ENCODE data around the gene PAK6.

Gene PAK6

DNA sequence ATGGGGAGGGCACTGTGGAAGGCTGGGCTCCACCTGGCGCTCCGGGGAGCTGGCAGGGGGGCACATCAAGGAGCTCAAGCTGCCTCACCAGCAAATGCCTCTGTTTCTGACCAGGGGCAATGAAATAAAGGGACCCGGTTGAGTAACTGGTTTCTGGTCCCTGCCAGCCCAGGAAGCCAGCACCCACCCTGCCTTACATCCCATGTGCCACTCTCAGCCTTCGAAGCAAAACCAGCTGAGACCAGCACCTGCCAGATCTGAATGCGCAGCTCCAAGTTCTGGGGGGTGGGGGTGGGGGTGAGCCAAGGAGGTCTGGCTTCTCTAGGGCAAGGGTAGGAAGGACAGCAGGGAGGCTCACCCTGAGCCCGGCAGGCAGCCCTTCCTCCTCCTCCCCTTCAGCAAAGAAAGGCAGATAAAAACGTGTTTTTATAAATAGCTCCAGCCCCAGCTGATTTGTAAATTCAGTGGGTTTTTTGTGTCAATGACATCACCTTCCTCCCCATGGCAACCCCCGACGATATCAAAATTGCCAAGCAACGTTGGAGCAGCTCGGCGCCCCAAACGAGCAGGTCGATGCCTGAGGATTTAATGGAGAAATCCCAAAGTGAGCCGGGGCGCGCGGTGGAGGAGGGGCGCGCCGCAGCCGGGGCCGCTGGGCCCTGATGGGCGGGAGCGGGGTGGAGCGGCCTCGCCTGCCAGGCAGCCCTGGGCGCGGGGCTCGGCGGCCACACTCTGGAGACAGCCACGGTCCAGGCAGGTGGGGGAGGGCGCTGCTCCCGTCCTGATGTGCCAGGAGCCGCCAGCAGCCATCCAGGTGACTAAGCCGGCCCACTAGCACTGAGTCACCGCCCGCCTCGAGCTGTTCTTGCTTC lies at the start of gene PAK6:
Gene PAK6, plus strand, starts transcription at position 532 of the 872 bp plus-strand sequence. CDS start 25,723 bp downstream, outside the sequence.
- DNase-seq (ENCODE audit: insufficient read length, low spot score) (peak; percentile 94), FAIRE-seq (no peak)
- TF ChIP-seq POLR2A (IDR thresholded peaks at IDR 0.05; ENCODE audit: low read depth, low read length) = no peak

DNA sequence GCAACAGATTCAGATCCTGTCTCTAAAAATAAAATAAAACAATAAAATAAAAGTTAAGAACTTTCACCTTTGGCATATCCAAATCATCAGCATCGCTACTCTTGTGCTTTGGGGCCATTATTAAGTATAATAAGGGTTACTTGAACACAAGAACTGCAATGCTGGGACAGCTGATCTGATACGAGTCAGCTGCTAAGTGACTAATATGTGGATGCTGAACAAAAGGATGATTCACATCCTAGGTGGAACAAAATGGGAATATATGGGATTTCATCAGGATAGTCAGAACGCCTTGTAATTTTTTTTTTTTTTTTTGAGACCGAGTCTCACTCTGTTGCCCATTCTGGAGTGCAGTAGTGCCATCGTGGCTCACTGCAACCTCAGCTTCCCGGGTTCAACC lies 48.3 kb upstream of the PAK6 start:
- FAIRE-seq (peak; percentile 92), DNase-seq (ENCODE audit: insufficient read length, low spot score) (peak; percentile 49)
- no peak for TF ChIP-seq POLR2A (IDR thresholded peaks at IDR 0.05; ENCODE audit: low read depth, low read length)

DNA sequence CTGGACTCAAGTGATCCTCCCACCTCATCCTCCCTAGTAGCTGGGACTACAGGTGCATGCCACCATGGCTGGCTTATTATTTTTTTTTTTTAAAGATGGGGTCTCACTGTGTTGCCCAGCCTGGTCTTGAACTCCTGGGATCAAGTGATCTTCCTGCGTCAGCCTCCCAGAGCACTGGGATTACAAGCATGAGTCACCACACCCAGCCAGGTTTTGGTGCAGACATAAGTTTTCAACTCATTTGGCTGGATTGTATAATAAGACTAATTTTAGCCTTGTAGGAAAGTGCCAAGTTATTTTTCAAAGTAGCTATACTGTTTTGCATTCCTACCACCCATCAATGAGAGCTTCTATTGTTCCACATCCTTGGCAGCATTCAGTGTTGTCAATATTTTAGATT lies 45.9 kb upstream of the PAK6 start:
- DNase-seq (ENCODE audit: insufficient read length, low spot score) (no peak), FAIRE-seq (peak; percentile 91)
- no peak for TF ChIP-seq POLR2A (IDR thresholded peaks at IDR 0.05; ENCODE audit: low read depth, low read length)

DNA sequence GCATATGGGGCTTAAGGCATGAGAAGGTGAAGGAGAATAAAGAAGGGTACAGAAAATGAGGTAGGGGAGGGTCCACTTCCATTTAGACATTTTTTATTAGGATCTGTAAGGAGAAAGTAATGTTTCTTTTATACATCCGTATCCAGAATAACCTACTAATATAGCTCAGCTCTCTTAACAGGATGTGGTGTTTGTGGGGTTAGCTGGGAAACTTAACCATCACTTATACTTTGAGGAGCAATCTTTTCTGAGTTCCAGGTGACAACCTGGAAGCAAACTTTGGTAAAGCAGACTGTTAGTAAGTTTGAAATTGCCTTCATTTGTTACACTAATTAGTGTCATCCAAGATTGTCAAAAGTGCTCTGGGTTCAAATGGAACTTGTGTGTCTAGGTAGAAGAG lies 41.4 kb upstream of the PAK6 start:
- no peak for TF ChIP-seq POLR2A (IDR thresholded peaks at IDR 0.05; ENCODE audit: low read depth, low read length)
- FAIRE-seq (no peak), DNase-seq (ENCODE audit: insufficient read length, low spot score) (no peak)

DNA sequence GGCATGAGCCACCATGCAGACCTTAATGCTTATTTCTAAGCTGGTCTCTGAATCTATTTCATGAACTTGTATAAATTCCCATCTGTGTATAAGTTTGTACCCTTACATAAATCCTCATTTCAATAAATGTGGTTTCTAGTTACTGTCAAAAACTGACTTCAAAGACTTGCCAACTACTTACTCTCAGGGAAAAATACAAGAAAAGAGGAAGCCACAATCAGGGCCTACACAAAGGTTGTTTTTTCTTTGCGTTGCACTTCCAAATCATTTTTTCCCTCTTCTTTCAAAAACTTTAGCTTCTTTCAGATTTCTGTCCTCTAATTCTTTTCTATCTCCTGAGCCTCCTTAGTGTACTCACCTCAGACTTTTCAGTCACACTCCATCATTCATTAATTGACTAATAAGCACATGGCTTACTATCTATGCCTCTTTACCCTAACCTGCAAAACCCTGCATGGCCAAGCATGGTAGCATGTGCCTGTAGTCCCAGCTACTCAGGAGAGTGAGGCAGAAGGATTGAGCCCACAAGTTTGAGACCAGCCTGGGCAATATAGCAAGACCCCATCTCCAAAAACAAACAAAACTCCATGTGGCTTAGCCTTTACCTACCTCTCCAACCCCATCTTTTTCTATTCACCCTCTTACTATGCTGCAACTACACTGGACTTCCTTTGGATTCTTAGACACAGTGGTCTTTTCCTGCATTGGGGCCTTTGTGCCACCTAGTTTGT lies 40.3 kb upstream of the PAK6 start:
- FAIRE-seq = no peak
- no peak for DNase-seq (ENCODE audit: insufficient read length, low spot score)
- TF ChIP-seq POLR2A (IDR thresholded peaks at IDR 0.05; ENCODE audit: low read depth, low read length) = no peak

DNA sequence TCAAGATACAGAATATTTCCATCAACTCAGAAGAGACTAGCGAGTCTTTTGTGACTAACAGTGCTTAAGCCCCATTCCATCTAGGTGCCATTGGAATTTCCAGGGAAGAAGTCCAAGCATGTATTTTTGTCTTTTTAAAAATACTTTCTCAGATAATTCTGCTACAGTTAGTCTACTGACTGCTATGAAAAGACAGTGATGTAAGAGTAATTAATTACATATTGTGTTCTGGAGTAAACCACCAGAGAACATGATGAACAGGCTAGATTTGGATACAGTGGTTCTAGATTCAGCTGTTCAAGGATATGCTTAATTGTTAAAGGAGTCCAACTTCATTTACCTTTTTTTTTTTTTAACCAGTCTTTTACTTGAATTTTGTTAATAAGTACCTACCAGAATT lies 34.8 kb upstream of the PAK6 start:
- FAIRE-seq = no peak
- no peak for TF ChIP-seq POLR2A (IDR thresholded peaks at IDR 0.05; ENCODE audit: low read depth, low read length)

DNA sequence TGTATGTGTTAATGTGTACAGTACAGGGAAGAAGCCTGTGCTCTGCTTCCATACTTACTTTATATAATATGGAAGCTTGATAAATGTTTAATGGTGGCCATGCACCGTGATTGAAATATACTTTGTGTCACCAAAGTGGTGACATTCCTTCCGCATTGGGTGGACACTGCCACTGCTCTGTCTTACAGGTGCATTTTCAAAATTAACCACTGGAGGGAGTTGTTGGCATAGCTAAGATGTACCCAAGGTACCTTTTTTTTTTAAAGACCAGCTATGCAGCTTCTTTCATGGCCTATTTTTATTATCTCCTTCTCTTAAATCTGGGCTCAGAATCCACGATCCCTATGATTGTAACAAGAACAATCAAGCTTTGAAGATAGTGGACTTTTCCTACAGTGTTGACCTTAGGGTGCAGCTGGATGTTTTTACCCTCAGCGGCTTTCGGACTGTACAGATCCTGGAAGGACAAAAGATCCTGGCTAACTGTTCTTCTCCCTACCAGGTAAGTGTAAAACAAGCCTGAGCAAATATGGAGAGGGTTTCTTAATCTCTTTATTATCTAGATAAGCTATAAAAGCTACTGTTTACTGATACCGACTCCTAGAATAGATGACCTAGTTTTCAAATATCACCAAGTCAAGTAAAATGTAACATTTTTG lies 21.6 kb upstream of the PAK6 start:
- peak; percentile 94 for FAIRE-seq
- no peak for TF ChIP-seq POLR2A (IDR thresholded peaks at IDR 0.05; ENCODE audit: low read depth, low read length)
- no peak for DNase-seq (ENCODE audit: insufficient read length, low spot score)

More for the DNA sequence above, 34.8 kb upstream of the PAK6 start:
- no peak for DNase-seq (ENCODE audit: insufficient read length, low spot score)

DNA sequence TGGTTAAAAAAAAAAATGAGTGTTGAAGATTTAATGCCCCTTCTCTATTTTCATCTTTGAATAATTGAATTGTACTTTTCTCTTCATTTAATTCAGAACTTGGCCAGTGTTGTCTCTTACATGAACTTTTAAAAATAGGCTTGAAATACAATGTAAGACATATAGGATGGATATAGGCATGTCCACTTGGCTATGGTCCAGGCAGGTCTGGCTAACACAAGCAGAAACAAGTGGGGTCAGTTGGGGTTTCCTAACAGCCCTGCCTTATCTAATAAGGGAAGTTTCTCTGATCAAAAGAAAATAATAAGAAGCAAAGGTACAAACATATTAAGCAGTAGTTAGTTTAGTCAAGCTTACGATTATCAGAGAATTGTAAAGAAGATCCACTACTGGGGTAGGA lies 19.1 kb upstream of the PAK6 start:
- no peak for TF ChIP-seq POLR2A (IDR thresholded peaks at IDR 0.05; ENCODE audit: low read depth, low read length)
- DNase-seq (ENCODE audit: insufficient read length, low spot score) (no peak), FAIRE-seq (no peak)

DNA sequence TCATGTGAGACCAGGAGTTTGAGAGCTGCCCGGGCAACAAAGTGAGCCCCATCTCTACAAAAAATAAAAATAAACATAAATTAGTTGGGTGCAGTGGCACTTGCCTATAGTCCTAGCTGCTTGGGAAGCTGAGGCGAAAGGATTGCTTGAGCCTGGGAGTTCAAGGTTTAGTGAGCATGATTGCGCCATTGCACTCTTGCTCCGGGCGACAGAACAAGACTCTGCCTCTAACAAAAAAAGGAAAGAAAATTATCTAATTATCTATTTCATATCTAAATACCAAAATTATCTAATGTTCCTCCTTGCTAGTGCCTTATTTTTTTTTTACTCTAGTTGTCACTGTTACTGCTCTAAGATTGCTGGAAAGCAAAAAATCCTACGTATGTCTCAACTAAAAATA lies 16.7 kb upstream of the PAK6 start:
- no peak for DNase-seq (ENCODE audit: insufficient read length, low spot score)
- FAIRE-seq = no peak
- no peak for TF ChIP-seq POLR2A (IDR thresholded peaks at IDR 0.05; ENCODE audit: low read depth, low read length)

DNA sequence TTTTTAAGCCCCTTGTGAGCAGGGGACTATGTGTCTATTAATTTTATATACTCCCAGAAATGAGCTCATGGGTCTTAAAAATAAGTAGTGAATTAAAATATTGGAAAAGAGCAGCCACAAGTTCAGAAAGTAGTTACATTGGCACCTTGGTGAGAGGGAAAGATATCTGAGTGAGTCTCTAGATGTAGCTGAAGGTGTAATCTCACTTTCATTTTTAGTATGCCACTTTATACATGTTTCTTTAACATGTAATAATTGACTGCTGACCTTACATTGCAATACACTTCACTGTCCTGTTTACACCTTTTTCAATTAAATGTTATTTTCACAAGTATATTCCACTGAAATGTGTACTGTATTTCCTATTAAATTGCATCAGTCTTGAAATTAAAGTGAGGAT lies 12.1 kb upstream of the PAK6 start:
- no peak for TF ChIP-seq POLR2A (IDR thresholded peaks at IDR 0.05; ENCODE audit: low read depth, low read length)
- FAIRE-seq = no peak
- DNase-seq (ENCODE audit: insufficient read length, low spot score) = no peak

DNA sequence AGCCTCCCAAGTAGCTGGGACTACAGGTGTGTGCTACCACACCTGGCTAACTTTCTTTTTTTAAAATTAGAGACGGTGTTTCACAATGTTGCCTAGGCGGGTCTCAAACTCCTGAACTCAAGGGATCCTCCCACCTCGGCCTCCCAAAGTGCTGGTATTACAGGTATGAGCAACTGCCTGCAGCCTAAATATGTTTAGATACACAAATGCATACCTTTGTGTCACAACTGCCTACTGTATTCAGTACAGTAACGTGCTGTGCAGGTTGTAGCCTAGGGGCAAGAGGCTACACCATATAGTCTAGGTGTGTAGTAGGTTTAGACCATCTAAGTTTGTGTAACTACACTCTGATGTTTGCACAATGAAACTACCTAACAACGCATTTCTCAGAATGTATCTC lies 9.5 kb upstream of the PAK6 start:
- TF ChIP-seq POLR2A (IDR thresholded peaks at IDR 0.05; ENCODE audit: low read depth, low read length) = no peak
- FAIRE-seq (no peak), DNase-seq (ENCODE audit: insufficient read length, low spot score) (no peak)

DNA sequence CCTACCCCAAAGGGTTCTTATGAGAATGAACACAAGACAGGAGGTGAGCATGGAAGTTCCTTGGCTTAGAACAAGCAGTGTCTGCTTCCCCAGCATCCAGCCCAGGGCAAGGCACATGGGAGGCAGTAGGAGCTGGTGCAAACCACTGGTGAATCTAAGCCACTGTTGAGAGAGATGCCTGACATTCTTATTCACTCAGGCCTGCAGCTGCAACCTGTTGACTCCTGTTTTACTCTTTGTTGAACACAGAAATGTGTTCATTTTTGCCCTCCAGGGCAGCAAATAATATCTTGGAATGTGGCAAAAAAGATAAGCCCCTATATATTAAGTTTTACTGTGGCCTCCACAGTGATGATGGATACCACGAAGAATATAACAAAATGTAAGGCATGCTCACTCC lies 8.9 kb upstream of the PAK6 start:
- TF ChIP-seq POLR2A (IDR thresholded peaks at IDR 0.05; ENCODE audit: low read depth, low read length) = no peak
- FAIRE-seq = no peak

DNA sequence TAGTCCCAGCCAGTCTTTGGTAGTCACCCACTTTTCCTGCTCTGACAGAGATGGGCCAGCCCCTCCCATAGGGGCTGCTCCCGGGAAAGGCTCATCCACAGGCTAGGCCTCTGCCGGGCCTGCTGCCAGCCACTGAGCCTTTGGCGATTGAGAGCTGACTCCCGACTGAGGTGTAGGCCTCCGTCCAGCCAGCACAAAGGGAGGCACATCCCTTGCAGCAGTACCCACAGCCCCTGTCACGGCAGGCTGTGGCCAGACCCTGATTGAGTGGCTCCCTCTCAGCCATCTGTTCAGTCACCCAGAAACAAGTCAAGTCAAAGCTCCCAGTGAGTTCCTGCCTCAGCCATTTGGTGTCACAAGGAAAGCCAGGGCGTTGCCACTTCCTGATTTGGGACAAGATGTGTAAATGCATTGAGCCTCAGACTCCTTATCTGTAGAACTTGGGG lies 6.2 kb upstream of the PAK6 start:
- no peak for TF ChIP-seq POLR2A (IDR thresholded peaks at IDR 0.05; ENCODE audit: low read depth, low read length)
- FAIRE-seq (no peak), DNase-seq (ENCODE audit: insufficient read length, low spot score) (no peak)

More for the DNA sequence above, 8.9 kb upstream of the PAK6 start:
- DNase-seq (ENCODE audit: insufficient read length, low spot score) = no peak
